WTC11 (cell line): ENCODE measurements around the gene MYO16. TPM values are rescaled to one million over a fixed set of nuclear protein-coding genes. Genes with fewer than 3 reads are reported as not detected.

Experiments used
- ATAC-seq: fragments of 200-7000 bp; cut with Tn5 transposase; 2 replicates; pipeline ENCODE4 v1.10.0; 2021; ENCODE audit warnings: mild to moderate bottlenecking, moderate library complexity
- CTCF ChIA-PET: fragments of 300-600 bp; sonication (Branson Sonifier 250); formaldehyde crosslinking; loops from one replicate; lab custom pipeline; 2021; ENCODE audit warnings: antibody characterized with exemption; lab: Charles Lee
- POLR2A ChIA-PET: fragments of 350-600 bp; sonication (Branson Sonifier 250); formaldehyde crosslinking; loops from one replicate; lab custom pipeline; 2021; ENCODE audit warnings: antibody characterized with exemption; lab: Charles Lee
- DNase-seq: peaks from one replicate; pipeline ENCODE4 v3.0.0; 2021; ENCODE audit warnings: low spot score
- H3K27ac Mint-ChIP-seq: 2 replicates; pipeline ENCODE4 v1.8.0; 2021; ENCODE audit warnings: mixed read lengths
- H3K27me3 Mint-ChIP-seq: 2 replicates; pipeline ENCODE4 v1.8.0; 2021; ENCODE audit warnings: low read depth, mild to moderate bottlenecking, moderate library complexity, mixed read lengths
- H3K36me3 Mint-ChIP-seq: 2 replicates; pipeline ENCODE4 v1.8.0; 2021; ENCODE audit warnings: mixed read lengths
- H3K4me1 Mint-ChIP-seq: 2 replicates; pipeline ENCODE4 v1.8.0; 2022; ENCODE audit warnings: mixed read lengths
- H3K4me3 Mint-ChIP-seq: 2 replicates; pipeline ENCODE4 v1.8.0; 2021; ENCODE audit warnings: mild to moderate bottlenecking, moderate library complexity, mixed read lengths
- H3K9me3 Mint-ChIP-seq: 2 replicates; pipeline ENCODE4 v1.8.0; 2021; ENCODE audit warnings: mixed read lengths
- CREB1 ChIP-seq: sonication (generic); formaldehyde crosslinking; IDR thresholded peaks from 2 replicates; pipeline ENCODE4 v1.8.0; 2023; ENCODE audit warnings: mild to moderate bottlenecking, missing genetic modification reagents
- ESRRA ChIP-seq: sonication (generic); formaldehyde crosslinking; IDR thresholded peaks from 2 replicates; pipeline ENCODE4 v1.8.1; 2022; ENCODE audit warnings: mild to moderate bottlenecking, missing genetic modification reagents, borderline replicate concordance
- FOXJ3 ChIP-seq: sonication (generic); formaldehyde crosslinking; IDR thresholded peaks from 2 replicates; pipeline ENCODE4 v1.9.0; 2021; ENCODE audit warnings: missing genetic modification reagents, mild to moderate bottlenecking, borderline replicate concordance
- JUN ChIP-seq: sonication (generic); formaldehyde crosslinking; IDR thresholded peaks from 2 replicates; pipeline ENCODE4 v1.8.0; 2023; ENCODE audit warnings: mild to moderate bottlenecking, missing genetic modification reagents
- OVOL2 ChIP-seq: fragments of 250-450 bp; sonication (Bioruptor Pico); IDR thresholded peaks from 2 replicates; pipeline ENCODE4 v1.9.0; 2021; ENCODE audit warnings: mild to moderate bottlenecking, borderline replicate concordance
- PRDM15 ChIP-seq: sonication (generic); formaldehyde crosslinking; IDR thresholded peaks from 2 replicates; pipeline ENCODE4 v1.8.0; 2022; ENCODE audit warnings: missing genetic modification reagents
- SMAD4 ChIP-seq: sonication (generic); formaldehyde crosslinking; IDR thresholded peaks from 2 replicates; pipeline ENCODE4 v1.8.0; 2022; ENCODE audit warnings: mild to moderate bottlenecking, missing genetic modification reagents
- TCF7 ChIP-seq: sonication (generic); formaldehyde crosslinking; IDR thresholded peaks from 2 replicates; pipeline ENCODE4 v1.8.0; 2022; ENCODE audit warnings: mild to moderate bottlenecking, low read depth, missing genetic modification reagents, moderate library complexity
- TEAD4 ChIP-seq: sonication (generic); formaldehyde crosslinking; IDR thresholded peaks from 2 replicates; pipeline ENCODE4 v1.8.0; 2022; ENCODE audit warnings: mild to moderate bottlenecking, missing genetic modification reagents
- ZNF138 ChIP-seq: sonication (generic); formaldehyde crosslinking; conservative IDR thresholded peaks from 2 replicates; pipeline ENCODE4 v1.8.1; 2022; ENCODE audit warnings: mild to moderate bottlenecking, moderate library complexity, missing genetic modification reagents
- ZNF423 ChIP-seq: fragments of 250-450 bp; sonication (Bioruptor Pico); IDR thresholded peaks from 2 replicates; pipeline ENCODE4 v2.1.2; 2022; ENCODE audit warnings: mild to moderate bottlenecking, moderate library complexity
- ZNF512 ChIP-seq: sonication (generic); formaldehyde crosslinking; IDR thresholded peaks from 2 replicates; pipeline ENCODE4 v1.8.1; 2022; ENCODE audit warnings: missing genetic modification reagents, borderline replicate concordance
- total RNA-seq: library from RNA; stranded (reverse); gene quantifications from 3 replicates; pipeline ENCODE4 v1.2.3, GENCODE V29; 2021
- TF ChIP-seq, protein P1 (sequence below): sonication (generic); formaldehyde crosslinking; IDR thresholded peaks from 2 replicates; pipeline ENCODE4 v1.8.1; 2023; ENCODE audit warnings: mild to moderate bottlenecking, moderate library complexity, missing genetic modification reagents
- TF ChIP-seq, protein P2 (sequence below): sonication (generic); formaldehyde crosslinking; IDR thresholded peaks from 2 replicates; pipeline ENCODE4 v1.8.0; 2022; ENCODE audit warnings: mild to moderate bottlenecking, missing genetic modification reagents
- TF ChIP-seq, protein P3 (sequence below): sonication (generic); formaldehyde crosslinking; IDR thresholded peaks from 2 replicates; pipeline ENCODE4 v1.8.0; 2023; ENCODE audit warnings: missing genetic modification reagents, mild to moderate bottlenecking, borderline replicate concordance
- TF ChIP-seq, protein P4 (sequence below): sonication (generic); formaldehyde crosslinking; IDR thresholded peaks from 2 replicates; pipeline ENCODE4 v1.8.1; 2022; ENCODE audit warnings: mild to moderate bottlenecking, moderate library complexity, missing genetic modification reagents

MYO16 gene
- total RNA-seq, 1 experiment from 2014 or later = 0.09 TPM

GRCh38 chr13:109095126-109095525, 465.7 kb downstream of the MYO16 start (continued):
- TF ChIP-seq ESRRA (CRISPR knock-in tag) (no peak), TEAD4 (CRISPR knock-in tag) (no peak), SMAD4 (CRISPR knock-in tag) (no peak)

DNA sequence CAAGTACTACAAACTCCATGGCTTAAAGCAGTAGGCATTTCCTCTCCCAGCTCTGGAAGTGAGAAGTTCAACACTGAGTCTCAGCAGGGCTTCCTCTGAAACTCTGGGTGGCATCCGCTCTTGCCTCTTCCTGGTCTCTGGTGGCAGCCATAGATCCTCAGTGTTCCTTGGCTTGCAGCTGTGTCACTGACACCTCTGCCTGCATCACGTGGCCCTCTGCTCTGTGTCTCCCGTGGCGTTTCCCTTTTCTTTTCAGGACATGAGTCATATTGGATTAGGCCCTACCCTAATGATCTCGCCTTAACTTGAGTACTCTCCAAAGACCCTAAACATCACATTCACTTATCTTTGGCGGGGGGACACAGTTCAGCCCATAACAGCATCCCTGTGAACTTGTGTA, 466.7 kb downstream of the MYO16 start:
- H3K4me1 Mint-ChIP-seq = no peaks in the 10 kb centered on the region
- no peaks in the 10 kb centered on the region for H3K27me3 Mint-ChIP-seq
- H3K4me3 Mint-ChIP-seq = no peak overlapping the region
- H3K27ac Mint-ChIP-seq = no peak overlapping the region
- DNase-seq = no peak
- TF ChIP-seq PRDM15 (no peak), ZNF512 (CRISPR knock-in tag) (no peak), FOXJ3 (no peak), OVOL2 (CRISPR knock-in tag) (no peak), TCF7 (CRISPR knock-in tag) (no peak), JUN (no peak), ZNF423 (no peak), ZNF138 (CRISPR knock-in tag) (no peak), CREB1 (CRISPR knock-in tag) (no peak)
- TF ChIP-seq, protein P1, sequence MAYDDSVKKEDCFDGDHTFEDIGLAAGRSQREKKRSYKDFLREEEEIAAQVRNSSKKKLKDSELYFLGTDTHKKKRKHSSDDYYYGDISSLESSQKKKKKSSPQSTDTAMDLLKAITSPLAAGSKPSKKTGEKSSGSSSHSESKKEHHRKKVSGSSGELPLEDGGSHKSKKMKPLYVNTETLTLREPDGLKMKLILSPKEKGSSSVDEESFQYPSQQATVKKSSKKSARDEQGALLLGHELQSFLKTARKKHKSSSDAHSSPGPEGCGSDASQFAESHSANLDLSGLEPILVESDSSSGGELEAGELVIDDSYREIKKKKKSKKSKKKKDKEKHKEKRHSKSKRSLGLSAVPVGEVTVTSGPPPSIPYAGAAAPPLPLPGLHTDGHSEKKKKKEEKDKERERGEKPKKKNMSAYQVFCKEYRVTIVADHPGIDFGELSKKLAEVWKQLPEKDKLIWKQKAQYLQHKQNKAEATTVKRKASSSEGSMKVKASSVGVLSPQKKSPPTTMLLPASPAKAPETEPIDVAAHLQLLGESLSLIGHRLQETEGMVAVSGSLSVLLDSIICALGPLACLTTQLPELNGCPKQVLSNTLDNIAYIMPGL (CRISPR knock-in tag) = no peak
- TF ChIP-seq, protein P2, sequence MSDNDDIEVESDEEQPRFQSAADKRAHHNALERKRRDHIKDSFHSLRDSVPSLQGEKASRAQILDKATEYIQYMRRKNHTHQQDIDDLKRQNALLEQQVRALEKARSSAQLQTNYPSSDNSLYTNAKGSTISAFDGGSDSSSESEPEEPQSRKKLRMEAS (CRISPR knock-in tag) = no peak
- TF ChIP-seq, protein P3, sequence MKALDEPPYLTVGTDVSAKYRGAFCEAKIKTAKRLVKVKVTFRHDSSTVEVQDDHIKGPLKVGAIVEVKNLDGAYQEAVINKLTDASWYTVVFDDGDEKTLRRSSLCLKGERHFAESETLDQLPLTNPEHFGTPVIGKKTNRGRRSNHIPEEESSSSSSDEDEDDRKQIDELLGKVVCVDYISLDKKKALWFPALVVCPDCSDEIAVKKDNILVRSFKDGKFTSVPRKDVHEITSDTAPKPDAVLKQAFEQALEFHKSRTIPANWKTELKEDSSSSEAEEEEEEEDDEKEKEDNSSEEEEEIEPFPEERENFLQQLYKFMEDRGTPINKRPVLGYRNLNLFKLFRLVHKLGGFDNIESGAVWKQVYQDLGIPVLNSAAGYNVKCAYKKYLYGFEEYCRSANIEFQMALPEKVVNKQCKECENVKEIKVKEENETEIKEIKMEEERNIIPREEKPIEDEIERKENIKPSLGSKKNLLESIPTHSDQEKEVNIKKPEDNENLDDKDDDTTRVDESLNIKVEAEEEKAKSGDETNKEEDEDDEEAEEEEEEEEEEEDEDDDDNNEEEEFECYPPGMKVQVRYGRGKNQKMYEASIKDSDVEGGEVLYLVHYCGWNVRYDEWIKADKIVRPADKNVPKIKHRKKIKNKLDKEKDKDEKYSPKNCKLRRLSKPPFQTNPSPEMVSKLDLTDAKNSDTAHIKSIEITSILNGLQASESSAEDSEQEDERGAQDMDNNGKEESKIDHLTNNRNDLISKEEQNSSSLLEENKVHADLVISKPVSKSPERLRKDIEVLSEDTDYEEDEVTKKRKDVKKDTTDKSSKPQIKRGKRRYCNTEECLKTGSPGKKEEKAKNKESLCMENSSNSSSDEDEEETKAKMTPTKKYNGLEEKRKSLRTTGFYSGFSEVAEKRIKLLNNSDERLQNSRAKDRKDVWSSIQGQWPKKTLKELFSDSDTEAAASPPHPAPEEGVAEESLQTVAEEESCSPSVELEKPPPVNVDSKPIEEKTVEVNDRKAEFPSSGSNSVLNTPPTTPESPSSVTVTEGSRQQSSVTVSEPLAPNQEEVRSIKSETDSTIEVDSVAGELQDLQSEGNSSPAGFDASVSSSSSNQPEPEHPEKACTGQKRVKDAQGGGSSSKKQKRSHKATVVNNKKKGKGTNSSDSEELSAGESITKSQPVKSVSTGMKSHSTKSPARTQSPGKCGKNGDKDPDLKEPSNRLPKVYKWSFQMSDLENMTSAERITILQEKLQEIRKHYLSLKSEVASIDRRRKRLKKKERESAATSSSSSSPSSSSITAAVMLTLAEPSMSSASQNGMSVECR (CRISPR knock-in tag) = no peak
- TF ChIP-seq, protein P4, sequence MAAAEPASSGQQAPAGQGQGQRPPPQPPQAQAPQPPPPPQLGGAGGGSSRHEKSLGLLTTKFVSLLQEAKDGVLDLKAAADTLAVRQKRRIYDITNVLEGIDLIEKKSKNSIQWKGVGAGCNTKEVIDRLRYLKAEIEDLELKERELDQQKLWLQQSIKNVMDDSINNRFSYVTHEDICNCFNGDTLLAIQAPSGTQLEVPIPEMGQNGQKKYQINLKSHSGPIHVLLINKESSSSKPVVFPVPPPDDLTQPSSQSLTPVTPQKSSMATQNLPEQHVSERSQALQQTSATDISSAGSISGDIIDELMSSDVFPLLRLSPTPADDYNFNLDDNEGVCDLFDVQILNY = no peak
- H3K9me3 Mint-ChIP-seq = peaks cover 16% of the 10 kb centered on the region
- ATAC-seq = no peak
- H3K36me3 Mint-ChIP-seq = peaks cover 3% of the 10 kb centered on the region; the same call in 1 of the 2 replicates
- ChIA-PET POLR2A (no interaction called here), CTCF (no interaction called here)
